ENCODE results near the gene UFD1.
"Not testable (repeated sequence)": the region's sequence is repeated elsewhere in the genome, so short reads cannot be mapped to it uniquely, and the experiment has no call there.

UFD1 gene

DNA sequence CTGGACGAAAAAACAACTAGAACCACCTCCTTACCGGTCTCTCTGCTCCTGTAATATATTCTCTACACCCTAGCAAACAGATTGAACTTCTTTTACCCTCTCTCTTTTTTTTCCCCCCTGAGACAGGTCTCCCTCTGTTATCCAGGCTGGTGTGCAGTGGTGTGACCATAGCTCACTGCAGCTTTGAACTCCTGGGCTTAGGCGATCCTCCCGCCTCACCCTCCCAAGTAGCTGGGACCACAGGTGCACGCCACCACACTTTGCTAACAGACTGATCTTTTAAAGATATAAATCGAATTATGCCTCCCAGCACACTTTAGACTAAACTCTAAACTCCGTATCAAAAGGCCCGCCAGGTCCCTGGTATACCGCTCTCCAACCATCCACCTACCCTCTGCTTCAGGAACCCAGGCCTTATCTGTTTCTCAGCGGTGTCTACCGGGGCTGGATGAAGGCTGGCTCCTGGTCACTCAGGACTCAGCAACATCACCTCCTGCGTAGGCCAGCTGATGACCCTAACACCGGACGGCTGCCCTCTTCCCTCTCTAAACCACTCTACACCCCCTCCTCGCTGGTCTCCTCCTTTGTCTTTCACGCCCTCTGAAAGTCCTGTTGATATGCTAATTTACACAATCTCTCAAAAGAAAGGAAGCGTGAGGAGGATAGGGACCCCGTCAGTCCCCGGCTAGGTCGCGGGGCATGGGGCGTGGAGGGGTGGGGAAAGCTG, 32.2 kb downstream of the UFD1 start:
- no peak for DNase-seq

DNA sequence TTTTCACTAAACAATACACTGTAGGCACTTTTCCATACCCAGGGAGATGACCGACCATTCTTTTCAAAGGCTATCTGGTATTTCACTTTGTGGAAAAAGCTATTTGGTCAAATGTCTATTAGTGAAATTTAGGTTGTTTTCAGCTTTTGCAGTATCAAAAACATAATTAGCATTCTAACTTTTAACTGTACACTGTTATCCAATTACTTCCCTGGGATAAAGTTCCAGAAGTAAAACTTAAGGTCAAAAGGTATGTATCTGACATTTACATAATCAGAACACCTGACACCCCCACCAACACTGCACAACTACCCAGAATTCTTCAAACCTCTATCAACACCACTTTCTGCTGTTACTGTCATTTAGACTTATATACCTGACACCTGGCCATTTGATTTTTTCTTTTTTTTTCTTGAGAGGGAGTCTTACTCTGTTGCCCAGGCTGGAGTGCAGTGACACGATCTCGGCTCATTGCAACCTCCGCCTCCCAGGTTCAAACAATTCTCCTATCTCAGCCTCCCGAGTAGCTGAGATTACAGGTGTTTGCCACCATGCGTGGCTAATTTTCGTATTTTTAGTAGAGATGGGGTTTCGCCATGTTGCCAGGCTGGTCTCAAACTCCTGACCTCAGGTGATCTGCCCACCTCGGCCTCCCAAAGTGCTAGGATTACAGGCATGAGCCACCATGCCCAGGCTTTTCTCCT, 33.6 kb downstream of the UFD1 start:
- DNase-seq, result not testable (repeated sequence)

DNA sequence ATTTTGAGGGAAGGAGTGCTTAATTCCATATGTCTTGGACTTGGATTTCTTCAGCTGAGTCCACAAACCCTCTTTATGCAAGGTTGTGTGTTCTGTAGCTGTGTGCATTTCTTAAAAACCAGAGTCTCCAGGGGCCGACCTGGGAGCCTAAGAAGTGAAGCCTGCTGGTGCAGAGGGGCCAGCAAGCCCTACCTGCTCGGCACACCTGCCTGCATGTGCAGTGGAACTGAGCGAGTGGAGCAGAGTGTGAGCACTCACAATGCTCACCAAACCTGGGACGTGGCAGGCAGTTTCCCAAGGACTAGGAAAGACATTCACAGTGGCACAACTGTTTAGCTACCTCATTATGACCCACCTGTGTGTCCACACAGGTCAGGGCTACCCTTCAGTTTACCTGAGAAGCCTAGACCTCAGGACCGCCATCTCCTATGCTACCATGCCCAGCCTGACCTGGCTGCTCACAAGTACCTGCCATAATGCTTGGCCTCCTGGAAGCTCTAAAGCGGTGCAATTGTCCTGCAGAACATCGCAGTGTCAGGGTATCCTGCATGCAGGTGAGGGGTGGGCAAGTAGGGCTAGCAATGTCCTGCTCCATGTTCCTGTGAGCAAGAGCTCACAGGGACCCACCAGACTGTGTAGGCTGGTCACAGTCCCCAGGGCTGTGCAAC, 35.3 kb downstream of the UFD1 start:
- no peak for DNase-seq

DNA sequence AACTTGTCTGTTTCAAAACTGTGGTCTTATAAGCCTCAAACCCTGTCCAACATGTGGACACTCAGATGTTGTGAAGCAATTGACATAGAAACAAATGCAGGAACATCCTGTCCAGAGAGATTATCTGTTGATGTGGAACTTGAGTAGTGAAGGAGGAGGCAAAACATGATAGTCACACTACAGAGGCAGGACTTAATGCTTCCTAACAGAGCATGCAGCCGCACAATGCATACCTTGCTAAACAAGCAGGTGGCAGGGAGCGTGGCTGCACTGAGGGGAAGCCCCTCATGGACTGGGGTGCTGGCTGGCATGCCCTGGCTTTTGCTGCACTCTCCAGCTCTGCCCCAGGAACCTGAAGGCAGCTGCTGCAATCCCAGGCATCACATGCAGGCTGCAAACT, 36.8 kb downstream of the UFD1 start:
- no peak for DNase-seq

DNA sequence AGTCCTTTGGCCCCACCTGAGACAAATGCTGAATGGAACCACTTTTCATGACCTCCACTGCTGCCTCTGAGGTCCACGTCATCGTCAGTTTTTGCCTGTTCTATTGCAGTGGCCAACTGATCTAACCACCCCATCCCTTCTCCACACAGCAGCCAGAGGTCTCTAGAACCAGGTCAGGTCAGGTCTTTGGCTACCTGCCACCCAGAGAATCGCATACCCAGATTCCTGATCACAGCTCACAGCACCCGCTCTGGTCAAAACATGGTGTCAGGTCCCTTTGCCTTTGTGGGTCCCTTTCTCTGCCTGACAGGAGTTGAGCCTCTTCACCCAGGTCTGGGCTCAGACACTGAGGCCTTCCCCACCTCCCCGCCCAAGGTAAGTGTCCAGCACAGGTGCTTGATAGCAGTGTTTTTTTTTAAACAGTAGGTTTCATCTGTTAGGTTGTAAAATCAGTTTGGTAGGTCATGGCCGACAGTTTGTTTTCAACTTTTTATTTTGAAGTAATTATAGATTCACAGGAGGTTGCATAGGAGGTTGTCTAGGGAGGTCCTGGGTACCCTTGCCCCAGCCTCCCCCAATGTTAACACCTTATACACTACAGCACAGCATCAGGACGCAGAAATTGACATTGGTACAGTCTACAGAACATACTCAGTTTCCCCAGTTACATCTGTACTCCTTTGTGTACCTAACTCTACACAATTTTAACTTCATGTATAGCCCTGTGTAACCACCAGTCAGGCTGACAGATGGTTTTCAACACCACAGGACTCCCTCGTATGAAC, 38.4 kb downstream of the UFD1 start:
- DNase-seq, result no peak

DNA sequence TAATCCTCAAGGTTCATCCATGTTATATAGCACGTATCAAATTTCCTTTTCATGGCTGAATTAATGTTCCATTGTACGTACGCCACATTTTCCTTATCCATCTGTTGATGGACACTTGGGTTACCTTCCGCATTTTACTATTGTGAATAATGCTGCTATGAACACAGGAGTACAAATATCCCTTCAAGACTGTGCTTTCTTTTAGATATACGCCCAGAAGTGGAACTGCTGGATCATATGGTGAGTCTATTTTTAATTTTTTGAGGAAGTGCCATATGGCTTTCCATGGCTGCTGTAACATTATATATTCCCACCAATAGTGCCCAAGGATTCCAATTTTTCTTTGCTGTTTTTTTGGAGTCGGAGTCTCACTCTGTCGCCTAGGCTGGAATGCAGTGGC, 40.7 kb downstream of the UFD1 start:
- no peak for DNase-seq

DNA sequence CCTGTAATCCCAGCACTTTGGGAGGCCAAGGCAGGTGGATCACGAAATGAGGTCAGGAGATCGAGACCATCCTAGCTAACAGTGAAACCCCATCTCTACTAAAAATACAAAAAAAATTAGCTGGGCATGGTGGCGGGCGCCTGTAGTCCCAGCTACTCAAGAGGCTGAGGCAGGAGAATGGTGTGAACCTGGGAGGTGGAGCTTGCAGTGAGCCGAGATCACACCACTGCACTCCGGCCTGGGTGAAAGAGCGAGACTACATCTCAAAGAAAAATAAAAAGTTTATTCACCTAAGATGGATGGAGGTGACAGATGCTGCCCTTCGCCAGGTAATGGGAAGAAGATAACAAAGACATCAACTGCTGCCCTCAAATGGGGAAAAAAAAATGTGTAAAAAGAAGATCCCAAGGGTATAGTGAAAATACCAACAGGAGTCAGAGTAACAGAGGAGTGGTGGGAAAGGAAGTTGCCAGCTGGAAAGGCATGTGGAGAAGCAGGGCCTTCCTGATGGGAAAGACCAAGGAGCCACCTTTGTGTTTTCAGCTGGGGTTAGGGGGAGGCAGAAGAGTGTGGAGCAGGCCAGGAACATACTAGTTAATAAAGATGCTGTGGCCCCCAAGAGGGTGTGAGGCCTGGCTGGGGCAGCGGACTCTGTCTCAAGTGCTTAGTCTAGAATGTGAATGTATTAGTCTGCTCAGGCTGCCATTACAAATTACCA, 42.4 kb downstream of the UFD1 start:
- DNase-seq, result not testable (repeated sequence)

DNA sequence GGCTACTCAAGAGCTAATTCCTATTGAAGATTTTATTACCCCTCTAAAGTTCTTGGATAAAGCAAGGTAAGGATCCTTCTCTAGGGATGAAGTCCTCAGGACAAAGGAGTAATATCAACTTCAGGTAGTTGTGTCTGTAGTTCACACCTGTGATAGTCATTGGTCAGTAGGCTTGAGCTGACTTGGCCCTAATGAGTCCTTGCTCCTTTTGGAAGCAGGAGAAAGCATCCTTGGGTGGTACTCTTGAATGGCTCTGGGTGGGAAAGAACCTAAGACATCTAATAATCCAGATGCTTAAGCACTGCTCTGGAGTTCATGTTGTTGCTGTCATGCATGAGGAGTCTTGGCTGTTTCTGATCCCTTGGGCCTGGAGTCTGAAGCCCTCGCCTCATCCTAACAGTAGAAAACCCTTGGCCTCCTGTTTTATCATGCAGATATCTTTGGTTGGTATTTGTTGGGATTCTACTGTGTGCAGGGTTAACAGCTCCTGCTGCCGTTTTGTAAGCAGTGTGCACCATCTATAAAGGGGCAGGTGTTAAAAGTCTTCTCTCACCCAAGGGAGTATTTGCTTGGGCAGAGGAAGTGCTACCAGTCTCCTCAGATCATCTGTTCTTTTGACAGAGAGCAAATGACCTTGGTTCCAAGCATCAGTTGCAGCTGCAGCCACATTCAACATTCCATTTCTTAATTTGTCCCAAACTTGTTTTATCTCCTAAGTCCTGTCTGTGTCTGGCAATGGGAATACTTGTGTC, 44.0 kb downstream of the UFD1 start:
- DNase-seq, result no peak

DNA sequence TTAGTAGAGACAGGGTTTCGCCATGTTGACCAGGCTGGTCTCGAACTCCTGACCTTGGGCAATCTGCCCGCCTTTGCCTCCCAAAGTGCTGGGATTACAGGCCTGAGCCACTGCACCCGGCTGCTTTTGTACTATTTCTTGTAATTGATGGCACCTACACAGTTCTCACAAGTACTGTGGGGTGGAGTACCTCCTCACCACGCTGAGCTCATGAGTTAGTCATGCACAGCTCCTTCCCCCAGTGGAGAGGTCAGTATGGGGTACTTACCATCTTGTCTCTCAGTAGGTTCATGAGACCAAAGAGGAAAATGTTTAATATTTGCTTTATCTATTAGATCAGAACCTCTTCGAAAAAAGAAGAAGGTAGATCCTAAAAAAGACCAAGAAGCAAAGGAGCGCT, 44.6 kb downstream of the UFD1 start:
- DNase-seq, result no peak

DNA sequence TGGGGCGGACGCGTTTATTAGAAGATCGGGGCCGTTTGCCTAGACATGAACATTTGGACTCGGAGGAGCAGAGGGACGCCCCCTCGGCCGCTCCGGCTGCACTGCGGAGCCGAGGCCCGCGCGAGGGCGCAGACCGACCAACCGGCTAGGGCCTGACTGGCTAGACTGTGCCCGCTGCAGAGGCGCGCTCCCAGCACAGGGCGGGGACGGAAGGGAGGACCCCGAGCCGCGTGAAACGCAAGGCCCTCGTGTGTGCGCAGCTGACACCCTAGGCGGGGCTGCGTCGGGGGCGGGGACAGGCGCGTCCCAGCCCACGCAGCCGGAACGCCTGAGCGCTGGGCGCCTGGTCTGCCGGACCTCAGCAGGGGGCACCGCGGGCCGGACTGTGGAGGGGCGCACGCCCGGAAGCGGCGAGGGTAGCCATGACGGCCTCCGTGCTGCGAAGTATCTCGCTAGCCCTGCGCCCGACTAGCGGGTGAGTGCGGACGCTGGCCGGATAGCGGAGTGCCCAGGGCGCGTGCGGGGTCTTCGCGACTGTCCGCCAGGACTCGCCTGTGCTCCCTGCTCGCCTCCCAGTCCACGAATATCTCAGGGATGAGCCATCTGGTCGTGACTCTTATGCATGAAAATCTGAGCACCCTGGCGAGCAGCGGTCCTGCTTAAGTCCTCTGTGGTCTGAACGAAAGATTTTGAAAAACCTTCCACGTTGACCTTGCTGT, 46.7 kb downstream of the UFD1 start, which contains the start of gene MRPL40:
Gene MRPL40, plus strand, starts transcription at position 413 of the 719 bp plus-strand sequence. Its CDS starts 10 bp downstream, at position 423.
- DNase-seq, result peak; percentile 76

DNA sequence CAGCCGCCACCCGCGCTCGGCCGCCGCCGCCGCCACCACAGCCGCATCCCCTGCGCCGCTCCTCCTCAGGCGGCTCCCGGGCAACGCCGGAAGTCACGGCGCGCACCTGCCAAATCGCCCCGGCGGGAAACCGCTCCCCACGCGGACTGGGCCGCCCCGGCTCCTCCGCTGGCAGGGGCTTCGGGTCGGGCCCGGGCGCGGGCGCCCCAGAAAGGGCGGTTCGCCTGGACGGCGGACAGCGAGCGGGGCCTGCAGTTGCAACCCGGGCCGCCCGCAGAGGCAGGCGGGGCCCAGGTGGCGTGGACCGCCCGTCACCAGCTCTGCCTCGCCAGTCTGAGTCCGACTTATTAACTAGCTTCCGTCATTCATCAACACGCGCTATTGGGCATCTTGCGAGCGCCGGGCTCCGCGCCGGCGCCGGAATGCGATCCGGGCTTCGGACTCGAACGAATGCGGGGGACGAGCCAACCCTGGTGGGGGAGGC, 47.3 kb downstream of the UFD1 start, which contains the start of gene HIRA:
Gene HIRA, minus strand, starts transcription at position 85 of the 484 bp plus-strand sequence. CDS start 257 bp downstream, outside the sequence.
- DNase-seq, result peak; percentile 81

DNA sequence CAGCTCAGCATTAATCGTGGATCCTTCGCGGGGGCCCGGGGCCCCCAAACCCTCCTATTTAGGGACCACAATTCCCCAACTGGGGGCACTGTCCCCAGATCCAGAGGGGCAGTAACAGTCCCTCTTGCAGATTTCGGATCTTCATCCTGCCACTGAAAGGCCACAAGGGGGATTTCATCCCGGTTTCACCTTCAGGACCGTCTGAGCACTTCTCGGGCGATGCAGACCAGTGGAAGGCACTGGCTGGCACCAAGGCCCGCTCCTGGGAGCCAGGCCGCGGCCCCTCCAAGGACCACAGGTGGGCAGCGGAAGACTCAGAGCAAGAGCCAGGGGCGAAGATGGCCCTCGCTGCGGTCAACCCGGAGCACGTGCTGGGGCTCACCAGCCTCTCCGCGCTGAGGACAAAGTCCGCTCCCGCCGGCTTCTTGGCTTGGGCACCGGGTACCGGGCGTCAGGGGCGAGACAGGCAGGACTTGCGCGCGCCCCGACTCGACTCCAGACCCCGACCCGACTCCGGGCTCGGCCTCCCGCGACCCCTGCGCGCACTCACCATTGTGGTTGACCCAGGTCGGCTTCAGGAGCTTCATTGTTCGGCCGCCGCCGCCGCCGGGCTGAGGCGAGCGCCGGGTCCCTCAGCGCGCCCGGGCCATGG, 48.0 kb downstream of the UFD1 start:
- DNase-seq, result no peak

DNA sequence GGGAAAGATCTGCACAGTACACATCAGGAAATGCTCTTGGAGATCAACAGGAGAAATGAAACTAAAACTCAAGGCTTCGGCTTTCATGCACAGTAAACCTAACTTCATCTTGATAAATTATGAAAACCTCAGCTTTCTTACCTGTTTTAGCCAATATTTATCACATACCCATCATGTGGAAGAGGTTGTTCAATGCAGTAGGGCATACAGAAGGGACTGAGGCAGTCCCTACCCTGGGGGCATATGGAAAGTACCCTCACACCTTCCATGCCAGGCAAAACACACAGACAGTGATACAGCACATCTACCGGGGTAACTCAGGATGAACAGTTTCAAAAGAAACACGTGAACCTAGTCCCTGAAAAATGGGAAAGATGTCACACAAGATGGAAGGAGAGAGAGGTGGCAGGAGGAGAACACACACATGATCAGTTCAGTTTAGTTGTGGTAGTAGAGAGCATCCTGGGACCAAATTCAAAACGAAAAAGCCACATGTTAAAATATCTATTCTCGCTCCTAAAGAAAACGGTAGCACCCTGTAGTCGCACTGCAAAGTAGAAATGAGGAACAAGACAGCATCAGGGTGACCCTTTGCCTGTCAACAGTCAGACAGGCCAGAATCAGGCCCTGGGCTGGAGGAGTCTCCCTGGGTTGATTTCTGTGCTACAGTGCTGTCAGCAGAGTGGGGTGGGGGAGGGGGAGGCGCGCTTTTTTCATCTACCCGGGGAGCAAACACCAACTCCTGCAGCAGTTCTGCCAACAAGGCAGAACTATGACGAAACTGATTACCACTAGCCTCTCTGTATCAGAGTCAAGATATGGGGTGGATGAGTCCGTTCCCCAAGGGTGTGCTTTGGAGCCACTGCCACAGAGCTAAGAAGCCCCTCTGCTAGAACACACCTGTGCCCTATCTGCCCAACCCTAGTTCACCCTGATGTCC, 48.8 kb downstream of the UFD1 start:
- DNase-seq, result peak; percentile 15

DNA sequence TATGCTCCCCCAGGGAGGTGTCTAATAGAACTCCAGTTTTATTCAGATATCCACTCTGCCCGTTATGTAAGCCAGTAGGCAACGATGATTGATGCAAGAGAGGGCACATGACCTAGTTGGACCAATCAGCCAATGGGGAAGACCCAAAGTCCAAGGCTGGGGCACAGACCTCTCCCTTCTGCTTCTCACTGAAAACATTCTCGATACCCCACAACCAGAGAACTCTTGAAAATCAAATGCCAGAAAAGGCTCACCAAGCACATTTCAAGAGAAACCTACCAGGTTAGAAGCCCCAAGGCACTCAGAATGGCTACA, 54.9 kb downstream of the UFD1 start:
- DNase-seq, result no peak

DNA sequence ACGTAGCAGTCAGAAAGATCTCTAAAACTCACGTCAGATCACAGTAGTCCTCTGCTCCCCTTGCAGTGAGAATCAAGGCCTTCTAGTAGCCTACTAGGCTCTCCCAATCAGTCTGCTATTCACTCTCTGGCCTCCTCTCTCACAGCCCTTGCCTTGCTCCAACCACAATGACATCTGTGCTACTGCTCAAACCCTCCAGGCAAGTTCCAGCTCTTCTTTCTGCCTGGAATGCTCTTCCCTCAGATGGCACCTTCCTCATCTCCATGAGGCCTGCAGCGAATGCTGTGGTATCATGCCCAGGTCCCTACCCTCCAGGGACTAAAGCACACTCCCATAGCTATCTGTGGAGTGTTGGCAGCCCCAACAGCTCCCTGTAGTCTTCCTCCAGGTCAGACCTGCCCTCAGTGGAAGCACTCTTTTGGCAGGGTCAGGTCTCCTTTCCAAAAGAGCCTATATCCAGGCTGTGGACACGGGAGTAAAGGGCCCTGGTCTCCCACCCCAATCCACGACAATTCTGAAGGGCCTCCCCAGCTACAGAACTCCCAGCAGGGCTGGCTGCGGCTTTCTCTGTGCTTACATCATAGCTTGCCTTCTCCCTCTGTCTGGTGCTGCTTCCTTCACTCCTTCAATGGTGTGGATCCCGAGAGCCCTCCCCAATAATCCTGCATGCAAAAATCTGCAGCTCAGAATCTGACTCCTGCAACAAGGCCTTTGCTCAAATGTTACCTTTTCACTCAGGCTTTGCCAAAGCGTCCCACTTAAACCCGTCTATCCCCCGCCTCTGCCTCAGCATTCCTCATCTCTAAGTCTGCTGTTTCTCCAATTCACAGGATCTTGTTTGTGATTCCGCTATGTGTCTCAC, 56.3 kb downstream of the UFD1 start:
- no peak for DNase-seq

DNA sequence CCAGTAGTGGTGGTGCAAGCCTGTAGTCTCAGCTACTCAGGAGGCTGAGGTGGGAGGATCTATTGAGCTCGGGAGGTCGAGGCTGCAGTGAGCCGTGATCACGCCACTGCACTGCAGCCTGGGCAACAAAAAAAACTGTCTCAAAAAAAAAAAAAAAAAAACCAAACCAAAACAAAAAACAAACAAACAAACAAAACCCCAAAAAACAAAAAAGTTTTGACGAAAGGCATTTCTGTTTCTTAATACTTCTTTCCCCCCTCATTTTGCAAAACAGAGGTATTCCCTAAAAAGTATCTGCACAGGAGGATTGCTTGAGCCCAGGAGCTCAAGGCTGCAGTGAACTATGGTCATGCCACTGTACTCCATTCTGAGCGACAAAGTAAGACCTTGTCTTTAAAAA, 58.7 kb downstream of the UFD1 start:
- DNase-seq, result no peak

DNA sequence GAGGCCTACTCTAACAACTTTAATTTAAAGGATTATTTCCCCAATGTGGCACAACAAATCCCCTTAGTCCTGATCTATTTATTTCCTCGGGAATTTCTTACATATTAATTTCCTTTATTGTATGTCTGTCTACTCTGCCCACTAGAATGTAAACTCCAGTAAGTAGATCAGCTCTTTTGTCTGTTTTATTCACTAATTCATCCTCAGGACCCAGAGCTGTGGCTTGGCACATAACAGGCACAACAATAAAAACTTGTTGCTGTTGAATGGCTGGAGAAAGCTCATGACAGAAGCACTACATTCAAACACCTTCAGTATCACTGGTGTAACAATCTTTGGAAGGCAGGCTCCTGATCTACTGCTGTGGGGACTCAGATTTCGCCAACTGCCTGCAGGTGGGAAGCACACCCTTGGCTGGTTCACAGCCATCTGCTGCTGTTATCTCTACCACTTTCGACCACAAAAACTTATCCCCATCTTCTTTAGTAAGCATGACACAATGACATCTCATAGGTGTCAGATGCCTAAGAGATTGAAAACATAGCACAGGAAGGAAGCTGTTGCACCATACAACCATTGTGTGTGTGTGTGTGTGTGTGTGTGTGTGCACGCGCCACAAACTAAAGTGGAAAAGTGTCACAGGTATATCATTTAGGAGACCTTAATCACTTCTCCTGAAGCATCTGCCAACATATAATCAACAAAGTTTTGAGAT, 59.4 kb downstream of the UFD1 start:
- DNase-seq, result peak; percentile 9

Data from activated CD4-positive, alpha-beta T cell treated with anti-CD3 and anti-CD28 coated beads for 1 hour (primary cell).